Activated CD4-positive, alpha-beta memory T cell treated with anti-CD3 and anti-CD28 coated beads for 36 hours (primary cell): ENCODE results near the gene NOL12. TPM values are rescaled to one million over a fixed set of nuclear protein-coding genes. Genes with fewer than 3 reads are reported as not detected.

ENCODE experiments used
- CTCF ChIA-PET: fragments of 350-600 bp; sonication (Branson Sonifier 250); formaldehyde crosslinking; loops from one replicate; lab custom pipeline; 2021; ENCODE audit warnings: antibody characterized with exemption, inconsistent platforms; lab: Charles Lee
- POLR2A ChIA-PET: fragments of 350-600 bp; sonication (Branson Sonifier 250); formaldehyde crosslinking; loops from one replicate; lab custom pipeline; 2021; ENCODE audit warnings: antibody characterized with exemption; lab: Charles Lee
- DNase-seq: peaks from one replicate; pipeline ENCODE4 v3.0.0-alpha.2; 2020
- H3K27ac Mint-ChIP-seq: one replicate; pipeline ENCODE4 v1.8.0; 2021; ENCODE audit warnings: mixed read lengths
- H3K27me3 Mint-ChIP-seq: one replicate; pipeline ENCODE4 v1.8.0; 2021; ENCODE audit warnings: mixed read lengths
- H3K36me3 Mint-ChIP-seq: one replicate; pipeline ENCODE4 v1.8.0; 2021; ENCODE audit warnings: mixed read lengths
- H3K4me1 Mint-ChIP-seq: one replicate; pipeline ENCODE4 v1.8.0; 2021; ENCODE audit warnings: low read depth, mixed read lengths
- H3K4me3 Mint-ChIP-seq: one replicate; pipeline ENCODE4 v1.8.0; 2021; ENCODE audit warnings: mild to moderate bottlenecking, mixed read lengths
- H3K9me3 Mint-ChIP-seq: one replicate; pipeline ENCODE4 v1.8.0; 2021; ENCODE audit warnings: mixed read lengths
- intact Hi-C: fragments of 100-400 bp; cut with micrococcal nuclease; formaldehyde crosslinking; loops from one replicate; pipeline ENCODE4 v1.15.1; 2023
- total RNA-seq, 2 experiments: library from RNA; stranded (reverse); gene quantifications; one replicate each; pipeline ENCODE4 v1.2.3, GENCODE V29; 2021

Gene NOL12
- total RNA-seq, 2 experiments from 2014 or later = 32.5 to 33.3 TPM

- Mint-ChIP-seq H3K27me3 (no peaks in the 10 kb centered on the region), H3K9me3 (no peaks in the 10 kb centered on the region), H3K4me1 (peaks cover 3% of the 10 kb centered on the region), H3K27ac (no peak overlapping the region), H3K4me3 (no peak overlapping the region), H3K36me3 (peaks cover 3% of the 10 kb centered on the region)
- ChIA-PET POLR2A (no interaction called here), CTCF (no interaction called here)
- no peak for DNase-seq
- intact Hi-C loops = no loop called here
These were observed 15.1 kb downstream of the NOL12 start for GRCh38 chr22:37701141-37701786.

DNA sequence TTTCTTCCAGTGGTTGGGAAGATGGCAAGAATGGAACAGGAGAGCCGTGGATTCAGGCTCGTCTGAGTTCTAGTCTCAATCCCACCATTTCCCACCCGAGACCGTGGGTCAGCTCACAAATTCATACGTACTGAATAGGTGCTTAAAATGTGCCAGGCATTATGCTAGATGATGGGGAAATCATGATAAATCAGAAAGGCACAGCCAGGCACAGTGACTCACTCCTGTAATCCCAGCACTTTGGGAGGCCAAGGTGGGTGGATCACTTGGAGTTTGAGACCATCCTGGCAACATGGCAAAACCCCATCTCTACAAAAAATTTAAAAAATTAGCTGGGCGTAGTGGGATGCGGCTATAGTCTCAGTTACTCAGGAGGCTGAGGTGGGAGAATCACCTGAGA, 17.8 kb downstream of the NOL12 start:
- Mint-ChIP-seq H3K27me3 (no peaks in the 10 kb centered on the region), H3K36me3 (peaks cover 3% of the 10 kb centered on the region), H3K9me3 (no peaks in the 10 kb centered on the region), H3K27ac (no peak overlapping the region), H3K4me3 (no peak overlapping the region), H3K4me1 (no peaks in the 10 kb centered on the region)
- intact Hi-C loops = no loop called here
- DNase-seq = no peak
- CTCF ChIA-PET = interaction anchor here (0.7 to 1.7 kb wide), 2 partner anchors 15 to 23 kb away, joined by 3 to 4 read pairs; no protein-coding TSS in a partner anchor
- POLR2A ChIA-PET = no interaction called here

GRCh38 chr22:37704645-37705044, 18.5 kb downstream of the NOL12 start:
- Mint-ChIP-seq H3K27me3 (no peaks in the 10 kb centered on the region), H3K27ac (no peak overlapping the region)
- POLR2A ChIA-PET = no interaction called here

DNA sequence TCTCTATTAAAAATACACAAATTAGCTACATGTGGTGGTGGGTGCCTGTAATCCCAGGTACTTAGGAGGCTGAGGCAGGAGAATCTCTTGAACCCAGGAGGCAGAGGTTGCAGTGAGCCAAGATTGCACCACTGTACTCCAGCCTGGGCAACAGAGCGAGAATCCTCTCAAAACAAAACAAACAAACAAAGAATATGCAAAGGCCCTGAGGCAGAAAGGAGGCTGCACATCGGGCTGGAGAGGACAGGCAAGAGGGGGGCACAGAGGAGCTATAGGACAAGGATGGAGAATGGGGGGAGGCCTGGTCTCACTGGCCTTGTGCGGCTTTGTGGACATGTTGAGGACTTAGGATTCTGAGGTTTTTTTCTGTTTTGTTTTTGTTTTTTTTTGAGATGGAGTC, 19.1 kb downstream of the NOL12 start:
- CTCF ChIA-PET = no interaction called here
- no peak for DNase-seq
- H3K4me3 Mint-ChIP-seq = no peak overlapping the region
- intact Hi-C loops = no loop called here
- no peaks in the 10 kb centered on the region for H3K27me3 Mint-ChIP-seq
- H3K9me3 Mint-ChIP-seq = no peaks in the 10 kb centered on the region
- no peaks in the 10 kb centered on the region for H3K4me1 Mint-ChIP-seq
- H3K36me3 Mint-ChIP-seq = peaks cover 3% of the 10 kb centered on the region
- POLR2A ChIA-PET = no interaction called here
- H3K27ac Mint-ChIP-seq = no peak overlapping the region

More at GRCh38 chr22:37704645-37705044, 18.5 kb downstream of the NOL12 start:
- H3K4me3 Mint-ChIP-seq = no peak overlapping the region
- no peaks in the 10 kb centered on the region for H3K4me1 Mint-ChIP-seq
- intact Hi-C loops = no loop called here
- H3K36me3 Mint-ChIP-seq = peaks cover 3% of the 10 kb centered on the region
- CTCF ChIA-PET = interaction anchor here (1.7 kb wide), 1 partner anchor 24 kb away, joined by 4 read pairs; no protein-coding TSS in a partner anchor
- DNase-seq = no peak
- H3K9me3 Mint-ChIP-seq = no peaks in the 10 kb centered on the region

- Mint-ChIP-seq H3K27ac (no peak overlapping the region), H3K27me3 (no peaks in the 10 kb centered on the region), H3K4me3 (no peak overlapping the region), H3K9me3 (no peaks in the 10 kb centered on the region), H3K36me3 (peaks cover under 1% of the 10 kb centered on the region), H3K4me1 (no peaks in the 10 kb centered on the region)
- ChIA-PET POLR2A (no interaction called here), CTCF (no interaction called here)
- DNase-seq = no peak
- intact Hi-C loops = no loop called here
These were observed 22.7 kb downstream of the NOL12 start for GRCh38 chr22:37708580-37709444.

- intact Hi-C loops = no loop called here
- DNase-seq = no peak
- ChIA-PET POLR2A (no interaction called here), CTCF (no interaction called here)
- H3K4me1 Mint-ChIP-seq = no peaks in the 10 kb centered on the region
- no peaks in the 10 kb centered on the region for H3K36me3 Mint-ChIP-seq
- no peak overlapping the region for H3K27ac Mint-ChIP-seq
- no peaks in the 10 kb centered on the region for H3K27me3 Mint-ChIP-seq
- no peaks in the 10 kb centered on the region for H3K9me3 Mint-ChIP-seq
- no peak overlapping the region for H3K4me3 Mint-ChIP-seq
These were observed 23.3 kb downstream of the NOL12 start for GRCh38 chr22:37709445-37709765.

DNA sequence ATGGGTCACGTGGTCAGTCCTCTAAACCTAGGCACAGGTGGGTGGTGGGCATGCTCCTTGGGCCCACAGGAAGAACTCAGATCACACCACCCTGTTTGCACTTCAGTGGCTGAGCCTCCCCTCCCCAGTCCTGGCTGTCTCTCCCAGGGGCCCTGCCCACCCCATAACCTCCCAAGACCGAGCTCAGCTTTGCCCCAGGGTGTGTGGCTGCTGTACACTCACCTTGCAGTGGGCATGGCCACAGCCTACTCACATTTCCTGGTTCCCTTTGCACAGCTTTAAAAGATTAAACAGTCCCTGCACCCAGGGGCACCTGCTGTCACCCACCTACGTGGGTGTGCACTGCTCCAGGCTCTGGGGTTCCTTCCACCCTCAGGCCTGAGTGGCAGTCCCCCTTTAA, 24.5 kb downstream of the NOL12 start:
- Mint-ChIP-seq H3K27me3 (no peaks in the 10 kb centered on the region), H3K9me3 (no peaks in the 10 kb centered on the region), H3K36me3 (no peaks in the 10 kb centered on the region), H3K4me3 (no peak overlapping the region), H3K4me1 (no peaks in the 10 kb centered on the region), H3K27ac (no peak overlapping the region)
- POLR2A ChIA-PET = no interaction called here
- CTCF ChIA-PET = interaction anchor here (0.9 kb wide), 1 partner anchor 67 kb away, joined by 3 read pairs; no protein-coding TSS in a partner anchor
- intact Hi-C loops = no loop called here
- no peak for DNase-seq

DNA sequence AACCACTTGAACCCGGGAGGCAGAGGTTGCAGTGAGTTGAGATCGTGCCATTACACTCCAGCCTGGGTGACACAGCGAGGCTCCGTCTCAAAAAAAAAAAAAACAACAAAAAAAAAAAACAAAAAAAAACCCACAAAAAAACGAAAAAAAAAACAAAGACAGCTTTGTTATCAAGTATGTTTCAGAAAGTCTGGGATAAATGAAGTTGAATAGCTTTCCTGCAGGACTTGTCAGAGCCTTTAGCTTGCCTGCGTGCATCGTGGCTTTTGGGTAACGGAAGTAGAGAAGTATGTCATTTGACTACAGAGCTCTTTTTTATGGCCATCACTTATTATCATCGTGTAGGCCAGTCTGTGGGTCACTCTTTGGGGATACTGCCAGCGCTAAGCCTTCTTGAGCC, 25.3 kb downstream of the NOL12 start:
- POLR2A ChIA-PET = no interaction called here
- H3K27me3 Mint-ChIP-seq = no peaks in the 10 kb centered on the region
- H3K27ac Mint-ChIP-seq = no peak overlapping the region
- H3K4me1 Mint-ChIP-seq = no peaks in the 10 kb centered on the region
- CTCF ChIA-PET = interaction anchor here (0.9 kb wide), 1 partner anchor 68 kb away, joined by 3 read pairs; no protein-coding TSS in a partner anchor
- intact Hi-C loops = no loop called here
- H3K36me3 Mint-ChIP-seq = peaks cover under 1% of the 10 kb centered on the region
- H3K4me3 Mint-ChIP-seq = no peak overlapping the region
- no peaks in the 10 kb centered on the region for H3K9me3 Mint-ChIP-seq
- DNase-seq = no peak

GRCh38 chr22:37713761-37714160, 27.6 kb downstream of the NOL12 start:
- H3K4me1 Mint-ChIP-seq = no peaks in the 10 kb centered on the region
- no peak overlapping the region for H3K27ac Mint-ChIP-seq
- no peak for DNase-seq
- H3K9me3 Mint-ChIP-seq = no peaks in the 10 kb centered on the region
- H3K27me3 Mint-ChIP-seq = no peaks in the 10 kb centered on the region
- H3K4me3 Mint-ChIP-seq = no peak overlapping the region
- intact Hi-C loops = no loop called here
- ChIA-PET POLR2A (no interaction called here), CTCF (no interaction called here)
- H3K36me3 Mint-ChIP-seq = peaks cover 6% of the 10 kb centered on the region

DNA sequence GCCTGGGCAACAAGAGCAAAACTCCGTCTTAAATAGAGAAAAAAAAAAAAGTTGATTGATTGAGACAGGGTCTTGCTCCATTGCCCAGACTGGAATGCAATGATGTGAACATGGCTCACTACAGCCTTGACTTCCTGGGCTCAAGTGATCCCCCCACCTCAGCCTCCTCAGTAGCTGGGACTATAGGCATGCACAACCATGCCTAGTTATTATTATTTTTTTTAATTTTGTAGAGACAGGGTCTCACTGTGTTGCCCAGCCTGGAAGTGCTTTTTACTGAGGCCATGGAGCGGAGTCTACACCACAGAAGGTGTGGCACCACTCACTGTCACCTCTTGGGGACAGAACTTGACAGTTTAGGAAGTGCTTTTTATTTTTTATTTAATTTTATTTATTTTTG, 28.5 kb downstream of the NOL12 start:
- POLR2A ChIA-PET = no interaction called here
- Mint-ChIP-seq H3K27me3 (no peaks in the 10 kb centered on the region), H3K36me3 (peaks cover 6% of the 10 kb centered on the region), H3K4me3 (no peak overlapping the region), H3K9me3 (no peaks in the 10 kb centered on the region), H3K27ac (no peak overlapping the region), H3K4me1 (peaks cover 1% of the 10 kb centered on the region)
- intact Hi-C loops = no loop called here
- CTCF ChIA-PET = no interaction called here
- no peak for DNase-seq

GRCh38 chr22:37715760-37716159, 29.6 kb downstream of the NOL12 start:
- no peaks in the 10 kb centered on the region for H3K9me3 Mint-ChIP-seq
- DNase-seq = no peak
- intact Hi-C loops = no loop called here
- H3K36me3 Mint-ChIP-seq = peaks cover 6% of the 10 kb centered on the region
- ChIA-PET POLR2A (no interaction called here), CTCF (interaction anchor here (0.6 kb wide), 1 partner anchor 154 kb away, joined by 3 read pairs; no protein-coding TSS in a partner anchor)
- no peak overlapping the region for H3K4me3 Mint-ChIP-seq
- H3K4me1 Mint-ChIP-seq = peaks cover 2% of the 10 kb centered on the region
- no peak overlapping the region for H3K27ac Mint-ChIP-seq
- H3K27me3 Mint-ChIP-seq = no peaks in the 10 kb centered on the region

DNA sequence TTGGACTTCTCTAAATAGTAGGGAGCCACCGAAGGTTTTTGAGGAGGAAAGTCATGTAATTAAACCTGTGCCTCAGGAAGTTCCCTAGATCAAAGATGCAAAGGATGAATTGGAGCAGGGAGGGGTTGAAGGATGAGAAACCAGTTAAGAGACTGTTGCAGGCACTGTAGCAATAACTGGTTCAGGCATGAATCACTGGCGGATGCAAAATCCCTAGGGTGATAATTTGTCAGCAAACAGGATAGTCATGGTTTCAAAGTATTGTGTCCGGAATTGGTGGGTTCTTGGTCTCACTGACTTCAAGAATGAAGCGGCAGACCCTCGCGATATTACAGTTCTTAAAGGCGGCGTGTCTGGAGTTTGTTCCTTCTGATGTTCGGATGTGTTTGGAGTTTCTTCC, 30.6 kb downstream of the NOL12 start:
- POLR2A ChIA-PET = no interaction called here
- H3K4me3 Mint-ChIP-seq = no peak overlapping the region

More for the DNA sequence above, 30.6 kb downstream of the NOL12 start:
- intact Hi-C loops = no loop called here
- CTCF ChIA-PET = no interaction called here
- H3K4me1 Mint-ChIP-seq = peaks cover 2% of the 10 kb centered on the region
- DNase-seq = no peak
- peaks cover 6% of the 10 kb centered on the region for H3K36me3 Mint-ChIP-seq
- H3K27me3 Mint-ChIP-seq = no peaks in the 10 kb centered on the region
- H3K9me3 Mint-ChIP-seq = no peaks in the 10 kb centered on the region
- H3K27ac Mint-ChIP-seq = no peak overlapping the region
